Psoas muscle (tissue), 8 donors: ENCODE measurements around the gene C21orf58. TPM values are rescaled to one million over a fixed set of nuclear protein-coding genes. Genes with fewer than 3 reads are reported as not detected.

Experiments
- ATAC-seq, 4 donors: fragments of 200-7000 bp; cut with Tn5 transposase; one replicate each; pipeline ENCODE4 v1.9.1; 2020; ENCODE audit warnings: moderate library complexity in 3 of 4, mild to moderate bottlenecking in 2 of 4
- DNase-seq, 2 donors: peaks; one replicate each; pipeline ENCODE4 v3.0.0-alpha.2; 2020
- H3K27ac ChIP-seq: fragments of 200-600 bp; one replicate; pipeline ENCODE4 v1.8.0; 2022
- H3K27me3 ChIP-seq, 3 donors: fragments of 200-600 bp in 1 of 3; one replicate each; pipeline versions ENCODE4 v1.6.1 to v1.8.0; 2013 to 2022; ENCODE audit warnings: low read length in 2 of 3, mild to moderate bottlenecking in 2 of 3, moderate library complexity in 1 of 3; ENCODE audit not compliant: insufficient read depth in 3 of 3
- H3K36me3 ChIP-seq, 2 donors: fragments of 200-600 bp in 1 of 2; one replicate each; pipeline versions ENCODE4 v1.6.1 to v1.8.0; 2013 to 2022; ENCODE audit warnings: low read depth in 1 of 2, mild to moderate bottlenecking in 1 of 2, moderate library complexity in 1 of 2; ENCODE audit not compliant: insufficient read depth in 1 of 2
- H3K4me1 ChIP-seq: fragments of 200-600 bp; one replicate; pipeline ENCODE4 v1.8.0; 2022
- H3K4me3 ChIP-seq: fragments of 200-600 bp; one replicate; pipeline ENCODE4 v1.8.0; 2022; ENCODE audit warnings: mild to moderate bottlenecking
- H3K9me3 ChIP-seq: fragments of 200-600 bp; one replicate; pipeline ENCODE4 v1.8.0; 2022
- CTCF ChIP-seq: fragments of 200-600 bp; IDR thresholded peaks from one replicate; pipeline ENCODE4 v1.8.0; 2022; ENCODE audit warnings: antibody characterized with exemption
- WGBS, 3 donors: extraction: QIAGEN DNeasy Blood & Tissue Kit; methylation state at CpG; one replicate each; pipeline versions ENCODE4 v1.1.6 to v1.1.7; 2013; 5-methylcytosine and 5-hydroxymethylcytosine counted together
- intact Hi-C, 2 donors: fragments of 100-400 bp; cut with DNase I; formaldehyde crosslinking; loops; one replicate each; pipeline versions ENCODE4 v1.11.0 to v1.14.2; 2022
- polyA plus RNA-seq, 3 donors: library from polyadenylated mRNA; stranded (reverse); fragments of 200-250 nt; gene quantifications; one replicate each; pipeline ENCODE4 v1.2.3, GENCODE V29; 2013
- total RNA-seq, 4 donors: library from RNA; stranded (reverse); fragmentation: NEBNext Ultra II Directional in 2 of 4; extraction: Animal tissue kit (Norgen Biotek cat#: 25700) in 2 of 4; gene quantifications; one replicate each; pipeline versions ENCODE4 v1.2.1 to v1.2.4, GENCODE V29; 2021 to 2023
- donor health status: healthy with polysubstance abuse.
- donor health status: DM: no; HTN: no; CAD: no; lungs with moderate emphysema.
- donor health status: Bipolar disorder and iron deficiency.
- donor health status: healthy.
- donor health status: DM: yes; HTN: yes; CAD: no.
- donor health status: DM: no; HTN: no; CAD: no.
- donor health status: DM: no; HTN: no; CAD: no.
- donor health status: DM: yes; HTN: yes; CAD: no.

C21orf58 gene
- total and polyA plus RNA-seq, 7 donors = 0.38 to 3.0 (median 1.1) TPM

- Histone ChIP-seq H3K27ac (no peak overlapping the region), H3K9me3 (no peaks in the 10 kb centered on the region), H3K4me3 (no peak overlapping the region), H3K27me3 (no peaks in the 10 kb centered on the region), H3K36me3 (peaks cover 0 to 35% of the 10 kb centered on the region in 2 donors), H3K4me1 (peaks cover 16% of the 10 kb centered on the region)
- TF ChIP-seq CTCF = no peak
- 79 to 88% (median 87%) methylated on average over 6 of the region's 6 CpGs for WGBS, 3 donors
- intact Hi-C loops = loop anchor here (10.0 kb wide), 2 partner anchors 45 to 145 kb away; no protein-coding TSS in a partner anchor
- no peak for DNase-seq
- no peak for ATAC-seq
Measured at GRCh38 chr21:46289655-46290179, 34.0 kb downstream of the C21orf58 start.

- no peaks in the 10 kb centered on the region for H3K27me3 ChIP-seq
- ATAC-seq (no peak), DNase-seq (no peak)
- H3K4me1 ChIP-seq = peaks cover 37% of the 10 kb centered on the region
- intact Hi-C loops = loop anchor here (1.0 to 10.0 kb wide), 3 partner anchors 38 to 143 kb away; no protein-coding TSS in a partner anchor
- peaks cover 3 to 57% of the 10 kb centered on the region in 2 donors for H3K36me3 ChIP-seq
- peak overlapping the region; percentile 93 for H3K4me3 ChIP-seq
- no peak for TF ChIP-seq CTCF
- H3K27ac ChIP-seq = no peak overlapping the region
- 85 to 93% (median 88%) methylated on average over 10 of the region's 10 CpGs for WGBS, 3 donors
- H3K9me3 ChIP-seq = no peaks in the 10 kb centered on the region
Measured at GRCh38 chr21:46287541-46287940, 36.1 kb downstream of the C21orf58 start.

- peak in 1 of 4 donors; percentile 7 for ATAC-seq
Measured at GRCh38 chr21:46286648-46287002, 37.0 kb downstream of the C21orf58 start.

GRCh38 chr21:46285761-46286647 lies 37.7 kb downstream of the C21orf58 start, which contains the start of gene YBEY:
YBEY (plus strand) TSS chr21:46286342; CDS start chr21:46286914, 572 bp downstream.
- 0 to 1% (median 0%) methylated on average over 69 to 105 of the region's 105 CpGs for WGBS, 3 donors
- ATAC-seq (peak; percentile 96 to 98 (median 98)), DNase-seq (peak; percentile 92 to 95)
- intact Hi-C loops = loop anchor here (10.0 kb wide), 2 partner anchors 49 to 141 kb away; no protein-coding TSS in a partner anchor
- H3K27me3 ChIP-seq = no peaks in the 10 kb centered on the region
- H3K4me1 ChIP-seq = peaks cover 51% of the 10 kb centered on the region
- no peaks in the 10 kb centered on the region for H3K9me3 ChIP-seq
- peaks cover 3 to 58% of the 10 kb centered on the region in 2 donors for H3K36me3 ChIP-seq
- peak within 1 kb of the TSS; percentile 96 for H3K27ac ChIP-seq
- peak; percentile 33 for TF ChIP-seq CTCF
- peak within 1 kb of the TSS; percentile 93 for H3K4me3 ChIP-seq

More at GRCh38 chr21:46286648-46287002, 37.0 kb downstream of the C21orf58 start:
- H3K27me3 ChIP-seq = no peaks in the 10 kb centered on the region
- WGBS, 3 donors = 0 to 1% (median 0%) methylated on average over 16 of the region's 16 CpGs
- DNase-seq = no peak
- TF ChIP-seq CTCF = no peak
- peaks cover 3 to 58% of the 10 kb centered on the region in 2 donors for H3K36me3 ChIP-seq
- H3K9me3 ChIP-seq = no peaks in the 10 kb centered on the region
- H3K27ac ChIP-seq = peak overlapping the region; percentile 96
- peak overlapping the region; percentile 93 for H3K4me3 ChIP-seq
- intact Hi-C loops = loop anchor here (1.0 to 10.0 kb wide), 3 partner anchors 39 to 142 kb away; no protein-coding TSS in a partner anchor
- peaks cover 46% of the 10 kb centered on the region for H3K4me1 ChIP-seq
